Measurements from ENCODE around the gene LRFN2.

Gene LRFN2

GRCh38 chr6:40543776-40544175, 43.4 kb downstream of the LRFN2 start:
- Histone ChIP-seq H3K9ac (ENCODE audit: low read depth, low read length) (no peak overlapping the region), H3K9me3 (ENCODE audit: control insufficient read depth, insufficient read depth, low read length) (no peaks in the 10 kb centered on the region), H3K4me1 (ENCODE audit: insufficient read depth, low read length) (peaks cover 27% of the 10 kb centered on the region), H3K36me3 (ENCODE audit: insufficient read depth, low read length) (no peaks in the 10 kb centered on the region)

DNA sequence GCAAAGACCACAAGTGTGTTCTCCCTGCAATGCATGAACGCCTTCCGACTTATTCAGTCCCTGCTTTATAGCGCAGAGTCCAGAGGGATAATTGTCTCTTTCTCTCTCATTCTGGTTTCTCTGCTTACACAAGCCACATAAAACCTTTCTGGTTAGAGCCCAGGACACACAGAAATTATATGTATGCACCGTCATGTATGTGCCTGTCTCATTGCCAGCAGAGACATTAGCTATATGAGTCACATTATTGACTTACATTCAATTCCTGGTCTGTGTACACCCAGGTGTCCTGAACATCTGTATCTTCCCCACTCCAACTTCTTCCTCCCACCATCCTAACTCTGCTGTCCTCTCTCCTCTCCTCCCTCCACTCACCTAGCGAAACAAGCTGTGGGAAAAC, 44.0 kb downstream of the LRFN2 start:
- H3K9ac ChIP-seq (ENCODE audit: low read depth, low read length), result no peak overlapping the region
- H3K4me1 ChIP-seq (ENCODE audit: insufficient read depth, low read length), result peaks cover 27% of the 10 kb centered on the region
- H3K9me3 ChIP-seq (ENCODE audit: control insufficient read depth, insufficient read depth, low read length), result no peaks in the 10 kb centered on the region
- H3K36me3 ChIP-seq (ENCODE audit: insufficient read depth, low read length), result no peaks in the 10 kb centered on the region

DNA sequence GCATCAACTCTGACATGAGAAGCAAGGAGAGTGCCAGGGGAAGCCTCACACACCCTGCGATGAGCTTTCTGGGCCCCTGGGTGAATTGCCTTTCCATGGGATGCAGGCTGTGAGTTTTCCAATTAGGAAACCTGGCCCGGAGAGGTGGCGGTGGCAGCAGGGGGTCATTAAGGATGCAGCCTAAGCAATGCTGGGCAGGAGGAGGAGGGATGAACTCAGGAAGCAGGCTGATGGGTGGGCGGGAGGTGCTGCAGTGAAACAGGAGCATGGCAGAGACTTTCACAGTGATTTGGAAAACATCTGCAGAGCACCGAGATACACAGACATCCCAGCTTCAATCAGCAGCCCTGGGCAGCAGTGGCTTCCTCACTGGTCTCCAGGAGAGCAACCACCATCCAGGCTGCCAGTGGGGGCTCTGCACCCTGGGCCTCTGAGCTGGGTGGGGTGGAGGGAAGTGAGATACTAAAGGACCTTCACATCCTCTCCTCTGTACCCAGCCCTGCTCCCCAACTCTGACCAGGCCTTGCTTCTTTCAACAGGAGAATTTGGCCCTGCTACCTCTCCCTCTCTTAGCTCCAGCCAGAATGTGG, 44.9 kb downstream of the LRFN2 start:
- H3K4me1 ChIP-seq (ENCODE audit: insufficient read depth, low read length), result peaks cover 27% of the 10 kb centered on the region
- H3K36me3 ChIP-seq (ENCODE audit: insufficient read depth, low read length), result no peaks in the 10 kb centered on the region
- H3K9me3 ChIP-seq (ENCODE audit: control insufficient read depth, insufficient read depth, low read length), result no peaks in the 10 kb centered on the region
- H3K9ac ChIP-seq (ENCODE audit: low read depth, low read length), result no peak overlapping the region

GRCh38 chr6:40541556-40542174, 45.5 kb downstream of the LRFN2 start:
- H3K9ac ChIP-seq (ENCODE audit: low read depth, low read length), result no peak overlapping the region
- no peaks in the 10 kb centered on the region for H3K36me3 ChIP-seq (ENCODE audit: insufficient read depth, low read length)
- H3K4me1 ChIP-seq (ENCODE audit: insufficient read depth, low read length), result peaks cover 27% of the 10 kb centered on the region

GRCh38 chr6:40540790-40541189, 46.4 kb downstream of the LRFN2 start:
- no peak overlapping the region for H3K9ac ChIP-seq (ENCODE audit: low read depth, low read length)
- H3K36me3 ChIP-seq (ENCODE audit: insufficient read depth, low read length), result no peaks in the 10 kb centered on the region
- no peaks in the 10 kb centered on the region for H3K9me3 ChIP-seq (ENCODE audit: control insufficient read depth, insufficient read depth, low read length)
- peaks cover 22% of the 10 kb centered on the region for H3K4me1 ChIP-seq (ENCODE audit: insufficient read depth, low read length)

More at GRCh38 chr6:40541556-40542174, 45.5 kb downstream of the LRFN2 start:
- H3K9me3 ChIP-seq (ENCODE audit: control insufficient read depth, insufficient read depth, low read length), result no peaks in the 10 kb centered on the region

DNA sequence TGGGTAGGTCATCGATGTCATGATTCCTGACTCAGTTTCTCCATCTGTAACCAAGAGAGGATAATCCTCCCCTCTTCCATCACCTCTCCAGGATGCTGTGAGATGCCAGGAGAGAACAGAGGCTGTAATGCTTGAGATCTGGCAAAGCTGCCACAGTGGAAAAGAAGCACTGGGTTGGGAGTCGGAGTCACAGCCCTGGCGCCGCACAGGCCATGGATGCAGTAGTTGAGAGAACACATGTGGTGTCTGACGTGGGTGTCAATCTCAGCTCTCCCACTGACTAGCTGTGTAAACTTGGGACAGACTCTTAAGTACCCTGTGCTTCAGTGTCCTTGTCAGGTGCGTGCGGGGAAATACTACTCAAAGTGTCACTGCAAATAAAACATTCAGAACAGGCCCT, 47.3 kb downstream of the LRFN2 start:
- Histone ChIP-seq H3K9me3 (ENCODE audit: control insufficient read depth, insufficient read depth, low read length) (no peaks in the 10 kb centered on the region), H3K9ac (ENCODE audit: low read depth, low read length) (no peak overlapping the region), H3K36me3 (ENCODE audit: insufficient read depth, low read length) (no peaks in the 10 kb centered on the region), H3K4me1 (ENCODE audit: insufficient read depth, low read length) (peaks cover 19% of the 10 kb centered on the region)

DNA sequence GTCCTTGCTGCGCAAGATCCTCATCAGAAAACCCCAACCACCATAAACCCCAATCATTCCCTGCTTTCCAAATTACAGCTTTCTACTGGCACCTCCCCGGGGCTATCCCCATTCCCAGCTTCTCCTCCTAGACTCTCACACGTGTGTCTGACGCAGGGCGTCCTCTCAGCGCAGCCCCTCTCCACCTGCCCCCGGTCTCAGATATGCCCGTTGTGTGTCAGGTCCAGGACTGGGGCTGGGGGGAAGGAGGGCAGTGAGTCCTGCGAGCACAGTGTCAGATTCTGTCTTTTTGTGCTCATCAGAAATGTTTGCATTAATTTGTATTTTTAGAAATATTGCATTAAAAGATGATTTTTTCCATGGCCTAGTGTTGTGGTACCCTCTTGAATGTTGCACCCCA, 48.6 kb downstream of the LRFN2 start:
- H3K4me1 ChIP-seq (ENCODE audit: insufficient read depth, low read length), result peaks cover 16% of the 10 kb centered on the region
- H3K36me3 ChIP-seq (ENCODE audit: insufficient read depth, low read length), result no peaks in the 10 kb centered on the region
- H3K9ac ChIP-seq (ENCODE audit: low read depth, low read length), result no peak overlapping the region
- no peaks in the 10 kb centered on the region for H3K9me3 ChIP-seq (ENCODE audit: control insufficient read depth, insufficient read depth, low read length)

DNA sequence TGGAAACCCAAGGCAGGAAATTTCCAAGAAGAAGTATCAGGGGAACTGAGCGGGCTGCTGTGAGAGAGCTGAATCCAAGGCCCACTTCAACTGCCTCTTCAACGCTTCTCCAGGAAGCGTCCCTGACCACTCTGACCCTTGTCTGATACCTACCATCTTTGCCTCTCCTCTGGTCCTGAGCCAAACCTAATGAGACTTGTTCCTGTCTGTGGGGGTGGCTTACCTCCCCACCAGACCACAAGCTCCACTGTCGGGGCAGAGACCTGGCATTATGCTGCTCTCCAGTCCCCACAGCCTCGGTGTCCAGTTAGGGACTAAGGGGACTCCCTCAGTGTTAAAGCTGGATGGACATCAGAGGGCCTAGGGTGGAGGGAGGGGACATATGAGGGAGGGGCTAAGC, 49.7 kb downstream of the LRFN2 start:
- Histone ChIP-seq H3K4me1 (ENCODE audit: insufficient read depth, low read length) (peaks cover 9% of the 10 kb centered on the region), H3K9ac (ENCODE audit: low read depth, low read length) (no peak overlapping the region), H3K36me3 (ENCODE audit: insufficient read depth, low read length) (no peaks in the 10 kb centered on the region), H3K9me3 (ENCODE audit: control insufficient read depth, insufficient read depth, low read length) (no peaks in the 10 kb centered on the region)

DNA sequence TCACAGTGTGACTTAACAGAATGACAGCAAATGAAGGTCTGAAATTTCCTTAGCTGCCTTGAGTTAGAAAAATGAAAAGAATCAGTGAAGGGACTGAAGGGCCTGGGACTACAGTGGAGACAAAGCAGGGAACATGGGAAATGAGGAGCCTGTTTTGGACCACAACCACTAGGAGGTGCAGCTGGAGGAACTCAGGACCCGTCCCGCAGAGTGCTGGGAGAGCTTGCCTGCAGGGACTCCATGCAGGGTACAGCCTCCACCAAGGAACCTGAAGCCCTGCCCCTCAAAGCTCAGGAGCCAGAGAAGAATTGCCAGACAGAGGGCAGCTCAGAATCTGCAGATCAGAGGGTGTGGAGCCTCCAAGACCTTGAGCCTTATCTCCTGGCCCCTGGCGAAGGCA, 50.7 kb downstream of the LRFN2 start:
- H3K9ac ChIP-seq (ENCODE audit: low read depth, low read length), result no peak overlapping the region
- H3K4me1 ChIP-seq (ENCODE audit: insufficient read depth, low read length), result no peaks in the 10 kb centered on the region
- no peaks in the 10 kb centered on the region for H3K9me3 ChIP-seq (ENCODE audit: control insufficient read depth, insufficient read depth, low read length)
- no peaks in the 10 kb centered on the region for H3K36me3 ChIP-seq (ENCODE audit: insufficient read depth, low read length)

GRCh38 chr6:40535819-40536380, 51.3 kb downstream of the LRFN2 start:
- H3K9me3 ChIP-seq (ENCODE audit: control insufficient read depth, insufficient read depth, low read length), result no peaks in the 10 kb centered on the region
- no peaks in the 10 kb centered on the region for H3K36me3 ChIP-seq (ENCODE audit: insufficient read depth, low read length)
- H3K4me1 ChIP-seq (ENCODE audit: insufficient read depth, low read length), result no peaks in the 10 kb centered on the region
- no peak overlapping the region for H3K9ac ChIP-seq (ENCODE audit: low read depth, low read length)

- Histone ChIP-seq H3K4me1 (ENCODE audit: insufficient read depth, low read length) (no peaks in the 10 kb centered on the region), H3K9ac (ENCODE audit: low read depth, low read length) (no peak overlapping the region), H3K36me3 (ENCODE audit: insufficient read depth, low read length) (no peaks in the 10 kb centered on the region), H3K9me3 (ENCODE audit: control insufficient read depth, insufficient read depth, low read length) (no peaks in the 10 kb centered on the region)
These were observed 51.9 kb downstream of the LRFN2 start for GRCh38 chr6:40535110-40535818.

- 0 out of 2 replicates have a peak, but pooled peaks cover 5% of the 10 kb centered on the region for H3K4me1 ChIP-seq (ENCODE audit: insufficient read depth, low read length)
- H3K36me3 ChIP-seq (ENCODE audit: insufficient read depth, low read length), result no peaks in the 10 kb centered on the region
- no peak overlapping the region for H3K9ac ChIP-seq (ENCODE audit: low read depth, low read length)
- no peaks in the 10 kb centered on the region for H3K9me3 ChIP-seq (ENCODE audit: control insufficient read depth, insufficient read depth, low read length)
These were observed 54.7 kb downstream of the LRFN2 start for GRCh38 chr6:40532349-40533000.

GRCh38 chr6:40529919-40530318, 57.2 kb downstream of the LRFN2 start:
- no peak overlapping the region for H3K9ac ChIP-seq (ENCODE audit: low read depth, low read length)
- H3K36me3 ChIP-seq (ENCODE audit: insufficient read depth, low read length), result no peaks in the 10 kb centered on the region
- peaks cover 7% of the 10 kb centered on the region; the same call in 1 of the 2 replicates for H3K4me1 ChIP-seq (ENCODE audit: insufficient read depth, low read length)
- no peaks in the 10 kb centered on the region for H3K9me3 ChIP-seq (ENCODE audit: control insufficient read depth, insufficient read depth, low read length)

GRCh38 chr6:40529040-40529439, 58.1 kb downstream of the LRFN2 start:
- Histone ChIP-seq H3K4me1 (ENCODE audit: insufficient read depth, low read length) (peaks cover 12% of the 10 kb centered on the region), H3K9ac (ENCODE audit: low read depth, low read length) (no peak overlapping the region), H3K9me3 (ENCODE audit: control insufficient read depth, insufficient read depth, low read length) (no peaks in the 10 kb centered on the region), H3K36me3 (ENCODE audit: insufficient read depth, low read length) (no peaks in the 10 kb centered on the region)
